ENCODE measurements around the gene HAUS8.

HAUS8 gene

GRCh38 chr19:17036640-17037039 lies 38.6 kb downstream of the HAUS8 start:
- no peaks in the 10 kb centered on the region; the same call in 1 of the 2 replicates for H4K20me1 ChIP-seq (ENCODE audit: insufficient read depth, low read length)
- peaks cover 78% of the 10 kb centered on the region for H3K27me3 ChIP-seq (replicated peaks; ENCODE audit: insufficient read depth, low read length)
- no peaks in the 10 kb centered on the region for H3K9me2 ChIP-seq (replicated peaks; ENCODE audit: insufficient read depth, low read length)
- no peaks in the 10 kb centered on the region for H3K79me2 ChIP-seq (ENCODE audit: low read length)
- H3K36me3 ChIP-seq (replicated peaks; ENCODE audit: insufficient read depth, low read length): no peaks in the 10 kb centered on the region
- no peaks in the 10 kb centered on the region for H3K9me3 ChIP-seq (replicated peaks; ENCODE audit: insufficient read depth, low read length)
- no peak overlapping the region for H2AFZ ChIP-seq (ENCODE audit: low read length)
- no peak overlapping the region for H3K4me3 ChIP-seq (ENCODE audit: low read length)
- H3K4me2 ChIP-seq (ENCODE audit: low read depth, low read length): no peak overlapping the region
- DNase-seq: no peak
- TF ChIP-seq CTCF (IDR thresholded peaks at IDR 0.05; ENCODE audit: low read length) (no peak), EZH2 (optimal IDR thresholded peaks at IDR 0.05; ENCODE audit: low read depth, low read length) (no peak), EZH2phosphoT487 (IDR thresholded peaks at IDR 0.05; ENCODE audit: low read length) (no peak)
- H3K27ac ChIP-seq (ENCODE audit: low read length): no peak overlapping the region
- no peaks in the 10 kb centered on the region for H3F3A ChIP-seq (ENCODE audit: insufficient read depth, low read length)
- H3K4me1 ChIP-seq (ENCODE audit: low read length): no peaks in the 10 kb centered on the region
- H3K9ac ChIP-seq (ENCODE audit: low read length): no peak overlapping the region

- Histone ChIP-seq H3K9me3 (replicated peaks; ENCODE audit: insufficient read depth, low read length) (no peaks in the 10 kb centered on the region), H2AFZ (ENCODE audit: low read length) (no peak overlapping the region), H3K27ac (ENCODE audit: low read length) (no peak overlapping the region), H3F3A (ENCODE audit: insufficient read depth, low read length) (no peaks in the 10 kb centered on the region), H3K79me2 (ENCODE audit: low read length) (no peaks in the 10 kb centered on the region), H3K4me3 (ENCODE audit: low read length) (no peak overlapping the region), H3K4me2 (ENCODE audit: low read depth, low read length) (no peak overlapping the region), H3K36me3 (replicated peaks; ENCODE audit: insufficient read depth, low read length) (no peaks in the 10 kb centered on the region), H4K20me1 (ENCODE audit: insufficient read depth, low read length) (no peaks in the 10 kb centered on the region; the same call in 1 of the 2 replicates), H3K9ac (ENCODE audit: low read length) (no peak overlapping the region), H3K9me2 (replicated peaks; ENCODE audit: insufficient read depth, low read length) (no peaks in the 10 kb centered on the region), H3K27me3 (replicated peaks; ENCODE audit: insufficient read depth, low read length) (peaks cover 82% of the 10 kb centered on the region), H3K4me1 (ENCODE audit: low read length) (no peaks in the 10 kb centered on the region)
- no peak for DNase-seq
- TF ChIP-seq EZH2 (optimal IDR thresholded peaks at IDR 0.05; ENCODE audit: low read depth, low read length) (no peak), EZH2phosphoT487 (IDR thresholded peaks at IDR 0.05; ENCODE audit: low read length) (no peak), CTCF (IDR thresholded peaks at IDR 0.05; ENCODE audit: low read length) (no peak)
Measured at GRCh38 chr19:17035842-17036424, 39.3 kb downstream of the HAUS8 start.

GRCh38 chr19:17031741-17032140 lies 43.5 kb downstream of the HAUS8 start:
- H2AFZ ChIP-seq (ENCODE audit: low read length): no peak overlapping the region
- no peaks in the 10 kb centered on the region for H3K36me3 ChIP-seq (replicated peaks; ENCODE audit: insufficient read depth, low read length)
- no peaks in the 10 kb centered on the region for H3F3A ChIP-seq (ENCODE audit: insufficient read depth, low read length)
- no peaks in the 10 kb centered on the region for H3K9me2 ChIP-seq (replicated peaks; ENCODE audit: insufficient read depth, low read length)
- H3K4me2 ChIP-seq (ENCODE audit: low read depth, low read length): no peak overlapping the region
- no peaks in the 10 kb centered on the region for H3K9me3 ChIP-seq (replicated peaks; ENCODE audit: insufficient read depth, low read length)
- H3K4me3 ChIP-seq (ENCODE audit: low read length): no peak overlapping the region
- no peak overlapping the region for H3K9ac ChIP-seq (ENCODE audit: low read length)
- no peak for TF ChIP-seq EZH2phosphoT487 (IDR thresholded peaks at IDR 0.05; ENCODE audit: low read length)
- no peak for TF ChIP-seq CTCF (IDR thresholded peaks at IDR 0.05; ENCODE audit: low read length)
- H3K27me3 ChIP-seq (replicated peaks; ENCODE audit: insufficient read depth, low read length): peaks cover 84% of the 10 kb centered on the region
- no peak for DNase-seq
- H3K27ac ChIP-seq (ENCODE audit: low read length): no peak overlapping the region
- no peaks in the 10 kb centered on the region; the same call in 1 of the 2 replicates for H4K20me1 ChIP-seq (ENCODE audit: insufficient read depth, low read length)
- no peaks in the 10 kb centered on the region for H3K4me1 ChIP-seq (ENCODE audit: low read length)
- H3K79me2 ChIP-seq (ENCODE audit: low read length): no peaks in the 10 kb centered on the region

Measured in MM.1S (cell line).